Psoas muscle (tissue), 8 donors: Measurements from ENCODE around the gene CDCA5. TPM values are rescaled to one million over a fixed set of nuclear protein-coding genes. Genes with fewer than 3 reads are reported as not detected.

Experiments
- ATAC-seq, 4 donors: fragments of 200-7000 bp; cut with Tn5 transposase; one replicate each; pipeline ENCODE4 v1.9.1; 2020; ENCODE audit warnings: moderate library complexity in 3 of 4, mild to moderate bottlenecking in 2 of 4
- DNase-seq, 2 donors: peaks; one replicate each; pipeline ENCODE4 v3.0.0-alpha.2; 2020
- H3K27ac ChIP-seq: fragments of 200-600 bp; one replicate; pipeline ENCODE4 v1.8.0; 2022
- H3K27me3 ChIP-seq, 3 donors: fragments of 200-600 bp in 1 of 3; one replicate each; pipeline versions ENCODE4 v1.6.1 to v1.8.0; 2013 to 2022; ENCODE audit warnings: low read length in 2 of 3, mild to moderate bottlenecking in 2 of 3, moderate library complexity in 1 of 3; ENCODE audit not compliant: insufficient read depth in 3 of 3
- H3K36me3 ChIP-seq, 2 donors: fragments of 200-600 bp in 1 of 2; one replicate each; pipeline versions ENCODE4 v1.6.1 to v1.8.0; 2013 to 2022; ENCODE audit warnings: low read depth in 1 of 2, mild to moderate bottlenecking in 1 of 2, moderate library complexity in 1 of 2; ENCODE audit not compliant: insufficient read depth in 1 of 2
- H3K4me1 ChIP-seq: fragments of 200-600 bp; one replicate; pipeline ENCODE4 v1.8.0; 2022
- H3K4me3 ChIP-seq: fragments of 200-600 bp; one replicate; pipeline ENCODE4 v1.8.0; 2022; ENCODE audit warnings: mild to moderate bottlenecking
- H3K9me3 ChIP-seq: fragments of 200-600 bp; one replicate; pipeline ENCODE4 v1.8.0; 2022
- CTCF ChIP-seq: fragments of 200-600 bp; IDR thresholded peaks from one replicate; pipeline ENCODE4 v1.8.0; 2022; ENCODE audit warnings: antibody characterized with exemption
- WGBS, 3 donors: extraction: QIAGEN DNeasy Blood & Tissue Kit; methylation state at CpG; one replicate each; pipeline versions ENCODE4 v1.1.6 to v1.1.7; 2013; 5-methylcytosine and 5-hydroxymethylcytosine counted together
- intact Hi-C, 2 donors: fragments of 100-400 bp; cut with DNase I; formaldehyde crosslinking; loops; one replicate each; pipeline versions ENCODE4 v1.11.0 to v1.14.2; 2022
- polyA plus RNA-seq, 3 donors: library from polyadenylated mRNA; stranded (reverse); fragments of 200-250 nt; gene quantifications; one replicate each; pipeline ENCODE4 v1.2.3, GENCODE V29; 2013
- total RNA-seq, 4 donors: library from RNA; stranded (reverse); fragmentation: NEBNext Ultra II Directional in 2 of 4; extraction: Animal tissue kit (Norgen Biotek cat#: 25700) in 2 of 4; gene quantifications; one replicate each; pipeline versions ENCODE4 v1.2.1 to v1.2.4, GENCODE V29; 2021 to 2023
- donor health status: healthy with polysubstance abuse.
- donor health status: DM: no; HTN: no; CAD: no; lungs with moderate emphysema.
- donor health status: Bipolar disorder and iron deficiency.
- donor health status: healthy.
- donor health status: DM: yes; HTN: yes; CAD: no.
- donor health status: DM: no; HTN: no; CAD: no.
- donor health status: DM: no; HTN: no; CAD: no.
- donor health status: DM: yes; HTN: yes; CAD: no.

The CDCA5 gene
- total and polyA plus RNA-seq, 7 donors = 0.28 to 1.6 (median 0.92) TPM

- Histone ChIP-seq H3K27me3 (no peaks in the 10 kb centered on the region), H3K27ac (peak overlapping the region; percentile 88), H3K4me1 (peaks cover 23% of the 10 kb centered on the region), H3K36me3 (peaks cover 3 to 49% of the 10 kb centered on the region in 2 donors), H3K4me3 (peak overlapping the region; percentile 84), H3K9me3 (no peaks in the 10 kb centered on the region)
- DNase-seq (no peak), ATAC-seq (peak in 1 of 4 donors; percentile 8)
- no peak for TF ChIP-seq CTCF
- 42 to 44% (median 43%) methylated on average over 23 of the region's 23 CpGs for WGBS, 3 donors
- intact Hi-C loops = loop anchor here (1.0 to 5.0 kb wide), 3 partner anchors 12 to 42 kb away; partner anchors contain the start of genes SAC3D1 (in 2 of the 2) and VPS51 (in 1 of the 2)
Observed at GRCh38 chr11:65084598-65085375, 947 bp upstream of the CDCA5 start.

GRCh38 chr11:65083134-65083833 is 556 bp downstream of the CDCA5 start:
- H3K27ac ChIP-seq = peak overlapping the region; percentile 88
- TF ChIP-seq CTCF = no peak
- H3K4me3 ChIP-seq = peak overlapping the region; percentile 84
- 3 to 6% (median 3%) methylated on average over 13 of the region's 13 CpGs for WGBS, 3 donors
- H3K27me3 ChIP-seq = no peaks in the 10 kb centered on the region
- no peak for DNase-seq
- peak in 2 of 4 donors; percentile 1 to 4 for ATAC-seq
- intact Hi-C loops = loop anchor here (5.0 kb wide), 1 partner anchor 41 kb away; the partner anchor contains the start of gene SAC3D1 (in 2 of the 2)
- no peaks in the 10 kb centered on the region for H3K9me3 ChIP-seq
- H3K4me1 ChIP-seq = peaks cover 23% of the 10 kb centered on the region
- H3K36me3 ChIP-seq = peaks cover 3 to 34% of the 10 kb centered on the region in 2 donors

GRCh38 chr11:65078786-65079342 is 5.0 kb downstream of the CDCA5 start:
- H3K27ac ChIP-seq = no peak overlapping the region
- no peak for ATAC-seq

GRCh38 chr11:65078151-65078550 is 5.7 kb downstream of the CDCA5 start:
- DNase-seq (peak in 1 of 2 donors; percentile 39), ATAC-seq (peak; percentile 34 to 72 (median 58))
- H3K27ac ChIP-seq = no peak overlapping the region
- intact Hi-C loops = loop anchor here in 1 of 2 donors (5.0 kb wide), 1 partner anchor 56 kb away; no protein-coding TSS in a partner anchor
- no peaks in the 10 kb centered on the region for H3K9me3 ChIP-seq
- no peaks in the 10 kb centered on the region for H3K27me3 ChIP-seq
- no peaks in the 10 kb centered on the region for H3K36me3 ChIP-seq
- no peak overlapping the region for H3K4me3 ChIP-seq
- peaks cover 2% of the 10 kb centered on the region for H3K4me1 ChIP-seq
- TF ChIP-seq CTCF = peak; percentile 40
- WGBS, 3 donors = 62 to 75% (median 63%) methylated on average over 3 of the region's 3 CpGs

More at GRCh38 chr11:65078786-65079342, 5.0 kb downstream of the CDCA5 start:
- no peak for DNase-seq
- Histone ChIP-seq H3K27me3 (no peaks in the 10 kb centered on the region), H3K36me3 (no peaks in the 10 kb centered on the region), H3K4me1 (peaks cover 9% of the 10 kb centered on the region), H3K9me3 (no peaks in the 10 kb centered on the region), H3K4me3 (no peak overlapping the region)
- TF ChIP-seq CTCF = no peak
- intact Hi-C loops = loop anchor here in 1 of 2 donors (5.0 kb wide), 1 partner anchor 57 kb away; no protein-coding TSS in a partner anchor
- WGBS, 3 donors = 87 to 89% (median 89%) methylated on average over 9 of the region's 9 CpGs
